ENCODE results near the gene FRMD6.
A peak's percentile ranks its signal among the peaks of the same experiment; 100 is the strongest.

FRMD6 gene

DNA sequence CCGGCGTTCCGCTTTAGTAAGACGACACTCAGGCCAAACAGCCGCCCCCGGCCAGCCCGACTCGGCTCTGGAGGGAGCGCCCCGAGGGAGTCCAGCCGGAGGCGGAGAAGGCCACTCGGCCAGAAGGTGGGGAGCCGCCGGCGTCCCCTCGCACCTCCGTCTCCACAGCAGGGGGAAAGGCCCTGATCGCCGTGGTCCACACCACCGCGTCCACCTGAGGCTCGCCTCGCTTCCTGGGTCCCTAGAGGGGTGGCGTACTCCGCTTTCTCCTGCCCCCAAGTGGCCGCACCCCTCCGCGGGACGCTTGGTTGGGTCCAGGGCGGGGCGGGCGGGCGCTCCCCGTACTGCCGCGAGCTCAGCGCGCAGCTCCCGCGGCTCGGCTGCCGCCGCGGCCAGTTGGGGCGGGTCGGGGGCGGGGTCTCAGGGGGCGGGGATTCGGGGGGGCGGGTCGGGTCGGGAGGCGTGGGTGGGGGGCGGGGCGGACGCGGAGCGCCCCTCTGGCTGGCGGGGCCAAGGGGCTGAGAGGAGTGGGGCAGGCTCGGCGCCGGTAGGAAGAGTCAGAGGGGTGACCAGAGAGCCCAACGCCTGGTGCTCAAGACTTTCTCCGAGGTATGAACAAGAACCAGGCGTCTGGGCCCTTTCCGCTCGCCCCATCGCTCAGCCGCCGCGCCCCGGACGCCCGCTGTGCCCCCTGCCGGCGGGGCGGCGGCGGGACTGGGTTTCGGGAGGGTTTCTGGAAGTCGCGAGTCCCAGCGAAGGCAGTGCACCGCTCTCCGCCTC is at the start of gene FRMD6:
FRMD6 (plus strand) TSS at position 523 of the 780 bp plus-strand sequence. CDS start 37,927 bp downstream, outside the sequence.
- DNase-seq, result peak; percentile 65 to 69

DNA sequence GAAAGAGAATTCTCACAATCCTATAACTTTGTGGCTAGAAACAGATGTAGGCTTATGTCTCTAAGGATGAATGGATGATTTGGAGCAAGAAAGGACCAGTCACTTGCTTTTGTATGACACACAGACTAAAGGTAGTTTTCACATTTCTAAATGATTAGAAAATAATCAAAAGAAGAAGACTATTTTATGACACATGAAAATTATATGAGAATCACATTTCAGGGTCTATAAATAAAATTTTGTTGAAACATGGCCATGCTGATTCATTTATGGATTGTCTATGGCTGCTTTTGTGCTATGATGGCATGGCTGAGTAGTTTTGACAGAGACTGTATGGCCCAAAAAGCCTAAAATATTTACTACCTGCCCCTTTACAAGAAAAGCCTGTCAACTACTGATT is 49.4 kb upstream of the FRMD6 start:
- DNase-seq, result no peak

DNA sequence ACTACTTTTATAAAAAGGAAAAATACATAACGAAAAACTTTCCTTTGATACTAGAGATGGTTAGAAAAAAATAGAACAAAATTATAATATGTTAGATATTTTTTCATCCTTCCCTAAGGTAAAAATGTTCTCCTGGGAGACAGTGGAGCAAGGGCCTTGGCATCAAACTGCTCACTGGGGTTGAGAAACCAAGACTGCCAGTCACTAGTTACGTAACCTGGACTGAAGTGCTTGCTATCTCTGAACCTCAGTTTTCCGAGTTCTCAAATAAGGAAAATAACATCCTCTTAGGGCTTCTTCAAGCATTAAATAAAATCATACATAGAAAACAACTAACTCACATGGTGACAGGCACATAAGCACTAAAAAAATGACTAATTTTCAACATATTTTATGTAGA is 48.2 kb upstream of the FRMD6 start:
- DNase-seq, result no peak

DNA sequence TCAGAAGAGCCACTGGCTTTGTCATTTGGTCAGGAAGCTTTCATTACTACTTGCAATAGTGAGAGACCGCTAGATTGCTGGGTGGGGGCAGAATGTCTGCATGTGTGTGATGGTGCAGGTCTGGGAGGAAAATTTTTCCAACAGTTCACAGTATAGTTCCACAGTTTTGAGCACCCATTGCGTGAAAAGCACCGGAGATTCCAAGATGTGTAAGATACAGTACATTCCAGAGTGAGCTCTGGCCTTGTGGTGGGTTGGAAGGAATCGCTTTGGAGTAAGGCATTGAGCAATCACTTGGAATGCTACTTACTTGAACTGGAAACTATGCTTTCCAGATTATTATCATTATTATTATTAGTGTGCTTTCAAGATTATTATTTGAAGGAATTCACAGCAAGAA is 47.6 kb upstream of the FRMD6 start:
- DNase-seq, result no peak

DNA sequence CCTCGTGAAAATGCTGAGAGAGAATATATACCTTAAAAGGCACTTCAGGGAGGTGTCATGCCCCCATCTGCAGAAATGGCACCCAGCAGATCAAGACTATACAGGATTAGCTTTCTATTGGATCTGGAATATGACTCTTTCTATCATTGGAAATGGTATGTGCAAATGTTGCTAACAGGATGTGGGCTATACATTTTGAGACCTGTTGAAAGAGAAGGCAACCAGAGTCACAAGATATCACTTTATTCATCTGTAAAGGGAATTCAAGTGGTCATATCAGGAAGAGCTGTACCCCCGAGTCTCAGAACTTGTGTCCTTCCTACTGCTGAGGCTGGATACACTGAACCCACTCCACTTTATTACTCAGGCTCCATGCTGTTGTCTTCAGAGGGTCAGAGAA is 46.1 kb upstream of the FRMD6 start:
- no peak for DNase-seq

DNA sequence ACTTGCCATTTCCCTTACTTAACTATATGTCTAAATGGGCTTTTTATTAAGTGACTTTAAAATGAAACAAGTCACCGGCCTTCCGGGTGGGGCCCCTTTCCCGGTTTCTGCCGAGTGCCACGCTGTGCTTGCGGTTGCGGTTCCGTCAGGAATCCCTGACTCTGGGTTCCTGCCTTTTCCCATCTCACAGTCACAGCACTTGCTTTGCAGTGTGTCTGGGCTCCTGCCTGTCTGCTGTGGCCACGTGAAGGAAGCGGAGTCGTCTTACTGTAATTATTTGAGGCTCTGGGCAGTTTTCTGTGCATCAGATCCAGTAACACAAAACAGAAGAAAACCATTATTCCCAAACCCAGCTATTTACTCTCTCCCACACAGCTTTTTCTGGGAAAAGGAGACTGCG is 44.0 kb upstream of the FRMD6 start:
- no peak for DNase-seq

DNA sequence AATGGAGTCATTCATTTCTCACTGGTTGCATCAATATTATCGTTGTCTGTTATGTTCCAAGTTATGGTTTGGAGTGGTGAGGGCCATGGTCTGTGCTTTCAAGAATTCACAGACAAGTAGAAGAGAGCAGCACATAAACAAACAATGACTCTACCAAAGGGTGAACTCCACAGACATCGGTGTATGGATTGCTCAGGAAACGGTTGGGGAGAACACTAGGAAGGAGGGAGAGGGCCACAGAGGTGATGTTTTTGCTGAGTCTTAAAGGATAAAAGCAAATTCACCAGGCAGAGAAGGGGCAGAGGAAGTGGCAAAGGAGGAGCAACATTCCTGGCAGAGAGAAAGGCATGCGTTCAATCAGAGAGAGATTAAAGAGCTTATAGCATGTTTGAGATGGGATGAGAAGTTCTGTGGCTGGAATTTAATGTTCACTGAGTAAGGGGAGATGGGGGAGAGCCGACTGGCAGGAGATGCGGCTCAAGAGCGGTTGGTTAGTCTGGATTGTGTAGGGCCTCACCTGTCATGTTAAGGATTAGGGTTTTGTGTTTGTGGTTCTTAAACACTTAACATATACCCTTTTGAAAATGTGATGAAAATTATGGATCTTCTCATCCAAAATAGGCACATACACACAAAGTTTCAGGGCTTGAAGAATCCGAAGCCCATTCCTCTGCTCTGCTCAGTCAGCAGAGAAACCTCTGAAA is 42.3 kb upstream of the FRMD6 start:
- no peak for DNase-seq

DNA sequence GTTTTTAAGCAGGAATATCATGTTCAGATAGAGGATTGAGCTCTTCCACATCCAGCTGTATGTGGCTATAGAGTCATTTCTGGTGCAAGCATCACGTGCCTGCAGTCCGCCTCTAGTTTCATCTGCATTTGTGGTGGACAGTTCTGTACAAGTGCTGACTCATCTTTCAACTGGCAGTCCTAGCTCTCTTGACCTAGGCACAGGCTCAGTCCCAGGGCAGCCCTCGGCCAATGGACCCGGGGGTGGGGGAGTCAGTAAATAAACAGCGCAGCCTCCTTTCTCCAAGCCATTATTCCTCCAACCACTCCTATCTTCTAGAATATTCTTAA is 41.8 kb upstream of the FRMD6 start:
- no peak for DNase-seq

DNA sequence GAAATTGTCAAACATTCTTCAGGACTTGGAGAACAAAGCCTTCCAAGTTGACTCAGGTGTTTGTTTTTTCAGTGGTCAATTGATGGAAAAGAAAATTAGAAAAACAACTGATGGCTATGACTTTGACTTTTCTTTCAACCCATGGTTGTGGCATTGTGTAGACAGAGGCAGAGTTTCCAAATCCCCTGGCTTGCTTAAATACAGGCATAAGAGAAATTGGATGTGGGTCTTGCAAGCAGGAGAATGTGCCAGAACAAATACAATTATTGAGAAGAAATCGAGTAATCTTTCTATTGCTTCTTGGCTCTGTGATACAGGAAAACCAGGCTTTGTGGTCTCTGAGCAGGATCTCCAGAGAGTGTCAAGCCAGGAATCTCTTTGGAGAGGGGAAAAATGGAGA is 40.9 kb upstream of the FRMD6 start:
- no peak for DNase-seq

DNA sequence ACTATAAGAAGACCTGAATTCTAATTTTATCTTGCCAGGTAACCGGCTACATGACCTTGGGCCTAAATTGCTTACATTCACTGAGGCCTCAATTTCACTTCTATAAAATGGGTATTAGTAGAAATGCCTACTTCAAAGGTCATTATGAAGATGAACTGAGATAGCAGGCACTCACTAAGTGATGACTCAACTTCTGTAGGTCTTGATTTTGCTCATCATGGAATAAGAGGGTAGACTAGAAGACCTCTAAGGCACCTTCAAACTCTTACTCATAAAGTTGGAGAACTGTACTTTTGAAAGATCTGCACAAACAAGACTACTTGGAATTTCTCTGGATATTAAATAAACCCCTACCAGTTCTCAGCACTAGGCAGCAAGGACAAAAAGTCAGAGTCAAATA is 39.3 kb upstream of the FRMD6 start:
- DNase-seq, result no peak

DNA sequence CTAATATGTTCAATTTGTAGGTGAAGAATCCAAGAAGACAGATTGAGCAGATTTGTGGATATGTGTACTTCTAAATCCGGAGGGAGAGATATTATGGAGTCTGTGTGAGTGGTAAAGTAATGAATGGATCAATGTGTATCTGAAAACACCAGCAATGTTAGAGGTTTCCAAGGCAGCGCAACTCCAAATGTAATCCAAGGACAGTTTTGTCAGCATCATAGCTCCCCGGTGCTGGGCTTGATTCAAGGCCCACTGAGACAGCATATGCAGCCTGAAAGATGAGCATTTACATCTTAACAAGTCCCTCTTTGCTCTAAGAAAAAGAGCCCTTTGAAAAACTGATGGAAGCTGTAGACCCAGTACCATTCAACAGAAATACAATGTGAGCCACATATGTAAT is 38.3 kb upstream of the FRMD6 start:
- no peak for DNase-seq

DNA sequence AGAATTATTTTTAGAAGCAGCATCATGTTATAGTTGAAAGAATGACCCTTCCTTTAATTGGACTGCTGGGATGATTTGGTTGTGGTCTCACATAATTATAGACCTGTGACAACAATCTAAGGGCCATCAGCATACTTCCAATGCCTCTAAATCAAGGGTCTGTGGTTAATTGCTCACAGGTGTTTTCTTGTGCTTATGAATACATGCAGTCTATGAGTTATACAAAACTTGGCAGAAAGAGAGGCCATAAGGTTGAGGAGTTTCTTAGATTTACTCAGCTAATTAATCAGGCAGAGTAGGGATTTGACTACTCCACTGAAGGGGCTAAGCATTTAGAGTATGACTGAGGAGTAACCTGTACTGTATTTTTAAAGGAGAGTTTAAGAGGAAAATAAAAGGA is 37.0 kb upstream of the FRMD6 start:
- no peak for DNase-seq

DNA sequence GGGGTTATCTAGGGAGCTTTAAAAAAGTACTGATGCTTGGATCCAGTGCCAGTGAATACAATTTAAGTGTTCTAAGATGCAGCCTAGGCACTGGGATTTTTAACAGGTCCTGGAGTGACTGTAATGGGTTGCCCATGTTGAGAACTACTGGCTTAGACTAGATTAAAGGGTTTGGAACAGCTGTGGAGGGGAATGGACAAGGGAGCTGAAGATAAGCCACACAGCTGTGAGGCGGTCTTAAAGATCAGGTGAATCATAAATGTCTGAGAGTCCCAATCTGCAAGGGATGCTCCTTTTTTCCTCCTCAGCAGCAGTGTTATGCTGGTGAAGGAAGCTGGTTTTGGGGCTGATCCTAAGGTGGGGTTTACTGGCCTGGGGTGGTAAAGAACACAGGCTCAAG is 35.5 kb upstream of the FRMD6 start:
- no peak for DNase-seq

DNA sequence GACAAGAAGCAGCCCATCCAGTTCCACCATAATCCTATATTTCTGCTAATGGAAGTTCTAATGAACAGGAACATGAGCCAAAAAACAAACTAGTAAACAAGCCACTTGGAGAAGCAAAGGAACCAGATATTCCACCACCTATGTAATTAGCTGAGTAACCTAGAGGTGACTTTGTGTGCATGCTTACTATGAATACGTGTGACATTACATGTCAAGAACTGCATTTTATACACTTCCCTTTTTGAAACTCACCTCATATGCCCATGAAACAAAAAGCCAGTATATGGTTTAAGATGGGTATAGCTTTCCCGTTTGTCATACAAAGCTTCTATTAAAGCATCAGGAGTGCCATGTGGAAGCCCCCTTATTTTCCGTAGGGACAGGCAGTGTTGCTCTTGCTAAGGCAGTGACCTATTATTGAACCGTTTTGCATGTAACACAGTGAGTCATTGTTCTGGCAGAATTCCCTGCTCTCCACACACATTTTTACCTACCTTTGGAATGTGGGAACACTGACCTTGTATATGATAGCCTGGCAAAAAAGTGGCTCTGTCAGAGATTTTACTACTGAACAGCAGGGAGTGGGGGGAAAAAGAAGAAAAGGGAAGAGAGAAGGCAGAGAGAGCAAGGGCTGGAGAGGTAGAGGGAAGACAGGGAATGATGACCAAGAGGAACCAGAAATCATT is 34.8 kb upstream of the FRMD6 start:
- no peak for DNase-seq

DNA sequence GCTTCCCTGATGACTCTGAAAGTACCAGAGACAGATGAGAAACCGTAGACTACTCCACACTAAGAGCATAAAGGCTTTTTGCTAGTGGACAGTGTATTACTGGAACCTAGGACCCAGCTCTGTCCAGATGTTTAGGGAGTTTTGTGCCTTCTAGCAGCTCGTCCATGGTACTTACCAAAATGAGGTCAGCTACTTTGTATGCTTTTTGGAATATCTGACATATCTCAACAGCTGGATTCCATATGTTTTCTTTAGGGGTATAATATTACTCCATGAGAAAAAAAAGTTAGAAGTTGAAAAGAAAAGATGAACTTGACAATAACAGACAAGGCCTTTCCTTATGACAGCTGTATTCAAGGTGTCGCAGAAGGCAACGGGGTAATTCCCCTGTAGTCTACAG is 32.1 kb upstream of the FRMD6 start:
- no peak for DNase-seq

DNA sequence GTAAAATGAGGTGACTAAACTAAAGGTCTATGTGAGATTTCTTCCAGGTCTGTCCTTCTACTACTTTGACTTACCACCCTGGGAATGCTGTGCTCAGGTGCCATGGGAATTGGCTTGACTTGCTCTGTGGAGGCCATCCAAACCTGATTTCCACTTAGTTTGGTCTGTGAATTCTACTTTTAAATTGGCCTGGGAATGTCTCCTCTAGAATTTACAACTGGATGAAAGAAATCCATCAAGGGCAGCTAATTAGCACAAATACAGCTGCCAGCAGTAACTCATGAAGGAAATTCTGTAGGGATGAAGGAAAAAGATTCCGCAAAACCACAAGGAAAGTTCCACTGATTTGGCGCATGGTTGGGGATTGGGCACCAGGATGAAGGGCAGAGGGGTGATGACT is 31.7 kb upstream of the FRMD6 start:
- DNase-seq, result no peak

DNA sequence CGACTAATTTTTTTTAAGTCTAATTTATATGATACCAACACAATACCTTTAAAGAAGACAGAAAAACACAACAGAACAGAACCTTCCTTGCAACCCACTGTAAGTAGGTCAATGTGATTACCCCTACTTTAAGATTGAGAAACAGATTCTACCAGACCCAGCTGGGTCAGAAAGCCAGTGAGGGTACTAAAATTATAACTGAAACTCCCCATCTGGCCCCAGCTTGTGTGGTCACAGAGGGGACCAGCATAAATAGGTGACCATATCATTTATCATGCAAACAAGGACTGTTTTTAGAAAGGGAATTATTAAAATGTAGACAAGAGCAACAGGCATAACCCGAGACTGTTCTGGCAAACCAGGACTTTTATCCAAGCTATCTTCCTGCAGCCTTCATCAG is 30.1 kb upstream of the FRMD6 start:
- no peak for DNase-seq

DNA sequence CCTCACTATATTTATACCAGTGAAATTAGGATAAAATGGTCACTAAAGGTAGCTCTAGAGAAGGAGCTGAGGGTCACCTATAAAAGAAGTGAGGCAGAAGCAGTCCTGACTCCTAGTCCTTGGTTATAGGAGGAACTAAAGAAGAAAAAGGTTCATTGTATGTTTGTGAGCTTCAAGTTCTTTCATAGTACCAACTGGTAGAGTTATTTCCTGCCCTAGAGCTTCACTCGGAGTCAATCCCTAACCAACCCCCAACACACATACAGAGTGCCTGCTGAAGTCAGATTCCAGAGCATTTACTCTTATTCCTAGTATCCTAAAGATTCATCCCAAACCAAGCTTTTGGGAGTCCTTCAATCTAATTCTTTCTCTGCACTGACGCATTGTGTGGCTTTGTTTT is 29.3 kb upstream of the FRMD6 start:
- DNase-seq, result no peak

DNA sequence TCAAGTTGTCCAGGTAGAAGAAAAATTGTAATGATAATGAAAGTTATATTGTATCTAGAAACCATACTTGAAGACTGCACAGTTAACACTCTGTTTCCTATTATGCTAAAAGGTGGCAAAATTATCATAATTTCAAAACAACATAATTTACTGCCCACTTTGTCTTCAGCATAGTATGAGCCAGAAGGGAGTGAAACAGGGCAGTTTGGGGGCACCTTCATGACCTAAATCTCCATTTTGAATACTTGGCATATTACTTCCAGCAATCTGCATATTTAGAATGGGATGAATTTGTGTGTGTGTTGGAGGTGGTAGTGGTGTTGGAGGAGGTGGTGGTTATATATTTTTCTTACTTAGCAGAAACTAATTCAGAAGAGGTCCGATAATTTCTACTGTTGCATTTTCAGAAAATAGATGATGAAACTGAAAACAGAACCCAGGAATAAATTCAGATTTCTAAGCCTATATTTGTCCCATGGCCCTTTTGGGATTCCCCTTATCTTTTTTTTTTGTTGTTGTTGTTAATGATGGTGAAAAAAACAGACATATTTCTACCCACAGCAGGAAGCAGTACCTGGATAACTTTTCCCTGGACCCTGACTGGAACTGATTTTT is 26.6 kb upstream of the FRMD6 start:
- no peak for DNase-seq

DNA sequence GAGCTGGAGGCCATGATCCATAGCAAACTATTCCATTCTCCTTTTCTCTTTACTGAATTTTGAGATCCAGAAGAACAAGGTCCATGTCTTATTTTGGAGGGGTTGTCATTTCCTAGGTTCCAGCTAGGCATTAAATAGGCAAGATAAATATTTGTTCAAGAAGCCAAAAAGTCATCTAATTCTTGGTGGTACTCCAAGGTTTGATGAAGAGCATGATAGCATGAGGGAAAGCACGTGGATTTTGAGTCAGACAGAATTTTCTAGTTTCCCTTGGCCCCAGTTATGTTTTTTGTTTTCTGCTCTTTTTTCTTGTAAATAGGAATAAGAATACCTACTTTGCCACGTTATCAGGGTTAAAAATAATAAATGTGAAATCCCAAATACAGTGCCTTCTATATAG is 25.5 kb upstream of the FRMD6 start:
- DNase-seq, result no peak

DNA sequence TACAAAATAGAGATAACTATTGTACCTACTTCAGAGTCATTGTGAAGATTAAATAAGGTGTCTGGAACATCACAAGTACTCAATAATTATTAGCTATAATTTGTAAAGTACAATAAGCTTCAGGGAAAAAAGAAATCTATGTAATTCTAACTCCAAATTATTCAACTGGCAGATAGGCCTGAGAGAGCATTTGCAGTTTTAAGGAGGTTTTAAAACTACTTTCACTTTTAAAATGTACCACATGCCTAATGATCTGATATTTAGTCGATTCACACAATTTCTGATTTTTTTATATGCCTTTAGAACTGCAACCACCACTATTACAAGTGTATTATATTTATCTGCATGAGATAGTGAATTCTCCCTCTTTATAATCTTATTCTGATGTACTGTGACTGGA is 24.9 kb upstream of the FRMD6 start:
- DNase-seq, result no peak

DNA sequence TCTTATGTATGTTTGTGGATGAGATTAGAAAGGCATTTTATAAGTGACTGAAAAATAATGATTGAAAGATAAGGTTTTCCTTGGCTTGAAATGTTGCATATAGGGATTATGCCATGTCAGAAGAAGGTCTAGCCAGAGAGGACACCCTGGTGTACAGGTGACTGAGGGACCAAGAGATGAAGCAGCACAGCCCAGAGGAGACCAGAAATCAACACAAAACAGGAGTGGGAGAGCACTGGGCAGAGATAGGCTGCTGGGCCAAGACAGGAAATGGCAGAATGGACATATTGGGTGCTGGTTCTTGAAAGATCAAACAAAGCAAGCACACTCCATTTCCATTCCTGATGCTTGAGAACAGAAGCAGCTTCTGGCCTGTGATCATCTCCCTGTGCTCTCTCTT is 24.4 kb upstream of the FRMD6 start:
- DNase-seq, result no peak

DNA sequence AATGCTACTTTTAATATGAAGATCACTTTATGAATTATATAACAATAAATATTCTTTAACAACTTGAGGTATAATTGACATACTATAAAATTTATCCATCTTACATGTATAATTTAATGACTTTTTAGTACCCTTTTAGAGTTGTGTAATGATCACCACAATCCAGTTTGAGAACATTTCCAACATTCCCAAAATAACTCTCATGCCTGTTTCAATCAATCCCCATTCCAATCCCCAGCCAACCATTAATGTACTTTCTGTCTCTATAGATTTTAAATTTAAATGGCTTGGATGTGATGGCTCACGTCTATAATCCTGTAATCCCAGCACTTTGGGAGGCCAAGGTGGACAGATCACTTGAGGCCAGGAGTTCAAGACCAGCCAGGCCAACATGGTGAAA is 23.5 kb upstream of the FRMD6 start:
- DNase-seq, result no peak

DNA sequence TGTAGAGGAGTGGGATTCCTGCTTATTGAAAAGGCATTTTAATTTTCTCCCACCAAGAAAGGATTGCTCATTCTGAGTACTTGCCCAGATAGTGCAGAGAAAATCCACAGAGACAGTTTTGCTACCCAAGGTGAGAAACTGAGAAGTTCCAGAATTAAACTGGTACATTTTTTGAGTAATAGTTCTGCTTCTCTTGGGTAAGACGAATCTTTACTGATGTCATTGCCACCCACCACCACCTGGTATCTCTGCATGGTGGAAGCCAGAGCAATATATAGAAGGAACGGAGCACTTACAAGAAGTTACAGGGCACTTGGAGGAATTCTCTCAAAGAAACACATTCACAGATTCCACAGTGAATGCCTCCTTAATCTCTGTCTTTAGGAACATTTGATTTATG is 20.7 kb upstream of the FRMD6 start:
- DNase-seq, result no peak

Measured in stimulated activated CD4-positive, alpha-beta T cell treated with anti-CD3 and anti-CD28 coated beads, Interleukin-2, amount 100 ng/mL, for 48 hours (primary cell).